ENCODE data around the gene DLGAP1. TPM values are rescaled to one million over a fixed set of nuclear protein-coding genes. Genes with fewer than 3 reads are reported as not detected.

DLGAP1 gene
- total RNA-seq, 1 experiment from 2014 or later = not detected

DNA sequence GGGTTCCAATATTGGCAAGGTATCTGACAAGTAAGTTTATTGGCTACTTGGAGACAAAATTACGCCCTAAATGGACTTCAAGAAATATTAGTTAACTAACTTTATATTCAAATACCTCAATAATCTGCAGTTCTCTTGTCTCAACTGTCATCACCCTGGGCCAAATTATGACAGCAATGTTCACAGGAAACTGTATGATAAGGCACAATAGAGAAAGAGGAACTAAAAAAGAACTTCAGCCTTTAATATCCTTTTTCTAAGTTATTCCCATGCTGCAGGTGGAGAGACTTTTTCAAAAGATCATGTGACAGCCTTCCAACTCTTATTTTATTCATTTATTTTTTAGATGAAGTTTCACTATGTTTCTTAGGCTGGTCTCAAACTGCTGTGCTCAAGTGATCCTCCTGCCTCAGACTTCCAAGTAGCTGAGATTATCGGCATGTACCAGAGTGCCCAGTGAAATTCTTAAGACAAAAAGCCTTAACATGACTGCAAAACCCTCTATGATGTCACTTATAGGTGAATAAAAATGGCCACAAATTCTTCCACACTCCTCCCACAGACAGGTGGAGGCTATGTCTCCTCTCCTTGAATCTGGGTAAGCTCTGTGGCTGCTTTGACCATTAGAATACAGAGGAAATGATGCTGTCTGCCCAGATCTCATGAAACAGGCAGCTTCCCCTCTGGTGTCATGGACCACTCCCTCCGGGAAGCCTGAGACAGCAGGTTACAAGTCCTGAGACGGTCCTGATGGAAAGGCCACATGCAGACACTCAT, 794.2 kb downstream of the DLGAP1 start:
- no peak for DNase-seq (ENCODE audit: unreplicated experiment)
- Mint-ChIP-seq H3K36me3 (ENCODE audit: insufficient read depth, unreplicated experiment) (no peaks in the 10 kb centered on the region), H3K4me1 (ENCODE audit: insufficient read depth, unreplicated experiment) (peaks cover 13% of the 10 kb centered on the region), H3K27me3 (ENCODE audit: insufficient read depth, unreplicated experiment) (no peaks in the 10 kb centered on the region), H3K4me3 (ENCODE audit: unreplicated experiment) (no peak overlapping the region), H3K9me3 (ENCODE audit: unreplicated experiment) (no peaks in the 10 kb centered on the region), H3K27ac (ENCODE audit: low read depth, unreplicated experiment) (no peak overlapping the region)
- no TSS peak for BruUV-seq (replicated peaks)
- POLR2A ChIA-PET = interaction anchor here (0.9 to 2.3 kb wide), 2 partner anchors 57 to 66 kb away, joined by 5 to 7 read pairs; no protein-coding TSS in a partner anchor
- CTCF ChIA-PET = interaction anchor here (0.6 to 2.2 kb wide), 6 partner anchors 210 to 517 kb away, joined by 3 to 10 read pairs (median 4); no protein-coding TSS in a partner anchor
- no peak for TF ChIP-seq CTCF (IDR thresholded peaks at IDR 0.05; ENCODE audit: unreplicated experiment)
- intact Hi-C loops (cut with micrococcal nuclease) = no loop called here

GRCh38 chr18:3658529-3658928, 796.6 kb downstream of the DLGAP1 start:
- no peak for TF ChIP-seq CTCF (IDR thresholded peaks at IDR 0.05; ENCODE audit: unreplicated experiment)
- ChIA-PET POLR2A (interaction anchor here (0.9 to 1.1 kb wide), 2 partner anchors 35 to 53 kb away, joined by 4 to 5 read pairs; no protein-coding TSS in a partner anchor), CTCF (interaction anchor here (0.7 to 1.1 kb wide), 3 partner anchors 10 to 459 kb away, joined by 3 to 4 read pairs (median 4); no protein-coding TSS in a partner anchor)
- Mint-ChIP-seq H3K4me1 (ENCODE audit: insufficient read depth, unreplicated experiment) (peaks cover 12% of the 10 kb centered on the region), H3K27ac (ENCODE audit: low read depth, unreplicated experiment) (no peak overlapping the region), H3K4me3 (ENCODE audit: unreplicated experiment) (no peak overlapping the region), H3K27me3 (ENCODE audit: insufficient read depth, unreplicated experiment) (no peaks in the 10 kb centered on the region), H3K36me3 (ENCODE audit: insufficient read depth, unreplicated experiment) (no peaks in the 10 kb centered on the region), H3K9me3 (ENCODE audit: unreplicated experiment) (no peaks in the 10 kb centered on the region)
- no TSS peak for BruUV-seq (replicated peaks)
- no peak for DNase-seq (ENCODE audit: unreplicated experiment)
- intact Hi-C loops (cut with micrococcal nuclease) = no loop called here

DNA sequence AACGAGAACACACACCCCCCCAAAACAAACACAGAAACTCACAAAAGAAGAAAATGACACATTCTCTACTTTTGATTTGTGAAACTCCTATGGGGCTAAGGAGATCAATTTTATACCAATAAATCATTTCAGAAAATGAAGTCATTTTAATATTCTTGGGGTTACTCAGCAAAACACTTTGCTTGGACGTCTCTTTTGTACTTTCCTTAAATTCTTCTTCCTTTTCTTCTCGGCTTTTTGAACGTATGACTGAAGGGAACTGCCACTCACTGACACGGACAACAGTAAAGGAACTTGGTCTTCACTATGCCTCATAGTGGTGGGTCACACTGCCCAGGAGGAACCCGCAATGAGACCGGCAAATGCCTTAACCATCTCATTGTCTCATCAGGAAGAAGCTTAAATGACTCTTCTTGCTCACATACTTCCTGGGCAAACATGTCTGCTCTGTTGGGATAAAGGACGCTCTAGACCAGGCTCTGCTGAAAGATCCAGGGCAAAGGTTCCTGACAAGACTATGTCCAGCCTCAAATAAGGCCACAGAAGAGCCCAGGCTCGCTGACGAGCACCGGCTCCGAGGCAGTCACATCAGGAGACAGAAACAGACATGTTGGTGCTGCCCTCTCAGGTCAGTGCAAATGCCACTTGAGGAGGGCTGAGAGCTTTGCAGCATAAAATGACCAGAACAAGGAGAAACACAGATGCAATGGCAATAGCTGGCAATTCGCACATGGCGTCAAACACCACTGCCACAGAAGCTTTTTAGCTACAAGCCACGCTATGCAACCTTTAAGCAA, 799.7 kb downstream of the DLGAP1 start:
- H3K4me1 Mint-ChIP-seq (ENCODE audit: insufficient read depth, unreplicated experiment) = peaks cover 25% of the 10 kb centered on the region
- H3K27ac Mint-ChIP-seq (ENCODE audit: low read depth, unreplicated experiment) = no peak overlapping the region
- POLR2A ChIA-PET = interaction anchor here (1.1 kb wide), 1 partner anchor 52 kb away, joined by 3 read pairs; no protein-coding TSS in a partner anchor
- no peak overlapping the region for H3K4me3 Mint-ChIP-seq (ENCODE audit: unreplicated experiment)
- DNase-seq (ENCODE audit: unreplicated experiment) = no peak
- no TSS peak for BruUV-seq (replicated peaks)
- CTCF ChIA-PET = interaction anchor here (3.0 kb wide), 1 partner anchor 10 kb away, joined by 25 read pairs; no protein-coding TSS in a partner anchor
- no peak for TF ChIP-seq CTCF (IDR thresholded peaks at IDR 0.05; ENCODE audit: unreplicated experiment)
- intact Hi-C loops (cut with micrococcal nuclease) = no loop called here
- H3K27me3 Mint-ChIP-seq (ENCODE audit: insufficient read depth, unreplicated experiment) = no peaks in the 10 kb centered on the region
- no peaks in the 10 kb centered on the region for H3K36me3 Mint-ChIP-seq (ENCODE audit: insufficient read depth, unreplicated experiment)
- H3K9me3 Mint-ChIP-seq (ENCODE audit: unreplicated experiment) = no peaks in the 10 kb centered on the region
